HuH-7 (cell line): ENCODE data around the gene KCNJ1.

Experiments
- DNase-seq: peaks from one replicate; pipeline ENCODE4 v3.0.0; 2011; ENCODE audit warnings: low spot score

Gene KCNJ1

DNA sequence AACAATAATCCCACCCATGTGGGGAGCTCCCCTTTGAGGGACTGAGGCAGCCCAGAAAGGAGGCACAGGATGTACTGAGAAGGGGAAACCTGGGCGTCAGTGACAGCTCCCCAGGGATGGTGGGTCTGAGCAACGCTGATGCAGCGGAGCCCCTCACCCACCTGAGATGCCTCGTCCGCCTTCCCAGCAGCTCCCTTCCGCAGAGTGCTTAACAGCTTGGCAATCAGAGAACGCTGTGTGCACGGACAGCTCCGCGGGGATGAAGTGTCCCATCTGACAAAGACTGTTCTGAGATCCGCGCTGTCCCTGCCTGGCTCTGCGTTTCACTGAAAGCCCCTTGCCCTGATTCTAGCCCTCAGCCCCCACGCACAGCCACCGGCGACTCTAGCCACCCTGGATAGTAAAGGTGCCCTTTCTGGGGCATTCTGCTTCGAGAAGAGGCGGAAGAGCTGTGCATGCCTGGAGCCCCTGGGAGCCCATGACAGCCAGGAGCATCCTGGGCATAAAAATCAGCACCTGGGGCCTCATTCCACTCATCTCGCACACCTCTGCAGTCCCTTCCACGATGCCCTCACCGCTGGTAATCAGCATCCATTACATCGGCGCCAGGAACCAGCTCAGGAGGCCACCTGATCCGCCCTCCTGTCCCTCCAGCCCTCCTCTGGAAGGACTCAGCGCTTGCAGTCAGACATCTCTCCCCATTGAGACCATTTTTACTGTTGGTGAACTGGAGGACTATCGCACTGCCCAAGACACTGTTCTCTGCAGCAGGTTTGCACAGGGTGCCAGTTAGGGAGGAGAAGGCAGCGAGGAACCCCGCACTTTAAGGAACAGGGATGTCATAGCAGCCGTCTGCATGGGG, 34.8 kb upstream of the KCNJ1 start:
- DNase-seq = no peak

DNA sequence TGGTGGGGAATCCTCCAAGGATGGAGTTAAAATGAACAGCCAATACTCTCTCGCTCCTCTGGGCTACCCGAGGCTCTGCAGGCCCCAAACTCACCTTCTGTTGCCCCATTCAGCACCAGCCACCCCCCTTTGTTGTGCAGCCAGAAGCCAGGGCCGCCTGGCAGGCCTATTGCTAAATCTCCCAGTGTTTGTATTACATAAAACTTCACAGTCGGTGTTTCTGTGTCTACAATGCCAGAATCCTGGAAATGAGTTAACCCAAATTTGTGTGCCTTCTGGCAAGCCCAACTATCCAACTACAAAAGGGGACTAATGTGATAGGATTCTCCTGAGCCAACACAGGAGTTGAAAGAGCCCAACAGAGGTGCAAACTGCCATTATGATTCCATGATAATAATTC, 33.4 kb upstream of the KCNJ1 start:
- DNase-seq = no peak

DNA sequence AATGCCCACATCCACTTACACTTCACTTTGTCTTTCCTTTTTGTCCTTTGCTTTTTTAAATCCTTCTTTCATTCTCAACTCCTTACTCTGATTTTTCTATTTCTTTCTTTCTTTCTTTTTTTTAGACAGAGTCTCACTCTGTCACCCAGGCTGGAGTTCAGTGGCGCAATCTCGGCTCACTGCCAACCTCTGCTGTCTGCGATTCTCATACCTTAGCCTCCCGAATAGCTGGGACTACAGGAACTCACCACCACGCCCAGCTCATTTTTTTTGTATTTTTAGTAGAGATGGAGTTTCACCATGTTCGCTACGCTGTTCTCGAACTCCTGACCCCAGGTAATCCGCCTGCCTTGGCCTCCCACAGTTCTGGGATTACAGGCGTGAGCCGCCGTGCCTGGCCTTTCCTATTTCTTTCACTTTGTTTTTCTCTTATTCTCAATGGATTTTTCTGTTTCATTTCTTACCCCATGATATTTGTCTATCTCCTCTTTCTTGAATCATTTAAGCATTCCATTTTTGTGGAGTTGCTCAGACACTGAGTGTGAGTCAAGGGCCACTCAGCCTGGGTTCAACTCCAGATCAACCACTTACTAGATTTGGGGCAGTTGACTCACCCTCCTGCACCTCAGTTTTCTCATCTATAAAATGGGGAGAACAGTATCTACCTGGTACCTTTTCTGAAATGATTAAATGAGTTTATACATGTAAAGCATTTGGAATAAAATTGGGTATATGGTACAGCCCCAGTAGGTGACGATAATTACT, 31.7 kb upstream of the KCNJ1 start:
- DNase-seq = no peak

DNA sequence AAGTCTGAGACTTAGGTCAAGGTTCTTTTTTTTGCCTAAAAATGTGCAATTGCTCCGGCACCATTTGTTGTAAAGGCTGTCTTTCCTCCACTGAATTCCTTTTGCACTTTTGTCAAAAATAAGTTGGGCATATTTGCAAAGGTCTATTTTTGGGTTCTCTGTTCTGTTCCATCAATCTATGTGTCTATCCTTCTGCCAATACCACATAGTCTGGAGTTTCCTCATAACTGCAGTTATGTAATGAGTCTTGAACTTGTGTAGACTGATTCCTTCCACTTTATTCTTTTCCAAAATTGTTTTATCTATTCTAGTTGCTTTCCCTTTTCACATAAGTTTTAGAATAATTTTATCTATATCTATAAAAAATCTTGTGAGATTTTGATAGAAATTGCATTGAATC, 30.7 kb upstream of the KCNJ1 start:
- DNase-seq = no peak

DNA sequence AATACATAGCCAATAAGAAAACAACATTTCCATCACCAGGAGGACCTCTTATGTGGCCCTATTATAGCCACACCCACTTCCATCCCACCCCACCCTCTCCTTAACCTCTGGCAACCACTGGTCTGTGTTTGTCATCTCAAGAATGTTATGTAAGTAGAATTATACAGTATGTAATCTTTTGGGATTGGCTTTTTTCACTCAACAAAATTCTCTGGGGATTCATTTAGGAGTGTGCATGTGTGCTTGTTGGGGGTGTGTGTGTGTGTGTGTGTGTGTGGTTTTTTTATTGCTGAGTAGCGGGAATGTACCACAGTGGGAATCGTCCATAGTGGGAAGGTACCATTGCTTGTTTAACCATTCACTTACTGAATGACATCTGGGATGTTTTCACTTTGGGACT, 29.3 kb upstream of the KCNJ1 start:
- DNase-seq = no peak

DNA sequence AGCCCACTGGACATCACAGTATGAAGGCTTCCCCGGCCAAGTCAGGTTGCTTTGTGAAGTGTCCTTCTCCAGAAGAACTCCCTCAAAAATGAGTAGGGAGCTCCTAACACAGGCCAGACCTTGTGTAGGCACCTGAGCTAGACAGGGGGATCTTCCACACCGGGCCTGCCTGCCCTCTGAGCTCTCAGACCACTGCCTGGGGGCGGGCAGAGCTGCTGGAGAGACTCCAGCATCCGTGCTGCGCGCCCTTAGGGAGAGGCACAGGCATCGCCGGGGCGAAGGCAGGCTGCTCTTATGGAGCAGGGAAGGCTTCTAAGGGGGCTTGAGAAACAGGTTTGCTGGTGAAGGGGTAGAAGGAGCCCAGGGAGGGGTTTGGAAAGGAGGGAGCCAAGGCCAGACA, 28.4 kb upstream of the KCNJ1 start:
- DNase-seq = no peak

DNA sequence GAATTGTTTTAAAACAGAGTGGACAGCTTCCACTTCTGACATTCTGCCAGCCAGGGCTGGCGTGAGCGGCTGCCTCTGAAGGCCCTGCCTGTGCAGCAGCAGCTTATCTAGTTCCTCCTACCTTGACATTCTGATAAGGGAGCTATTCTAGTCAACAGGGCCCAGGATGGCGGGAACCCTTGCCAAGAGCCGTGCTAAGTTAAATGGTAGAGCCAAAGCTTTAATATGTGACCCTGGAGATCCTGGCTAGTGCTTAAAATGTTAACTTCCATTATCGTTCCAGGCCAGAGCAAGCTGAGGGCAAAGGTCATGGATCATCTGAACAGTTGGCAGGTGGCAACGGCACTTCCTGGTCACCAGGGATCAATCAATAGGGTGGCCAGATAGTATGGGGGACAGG, 27.6 kb upstream of the KCNJ1 start:
- no peak for DNase-seq

DNA sequence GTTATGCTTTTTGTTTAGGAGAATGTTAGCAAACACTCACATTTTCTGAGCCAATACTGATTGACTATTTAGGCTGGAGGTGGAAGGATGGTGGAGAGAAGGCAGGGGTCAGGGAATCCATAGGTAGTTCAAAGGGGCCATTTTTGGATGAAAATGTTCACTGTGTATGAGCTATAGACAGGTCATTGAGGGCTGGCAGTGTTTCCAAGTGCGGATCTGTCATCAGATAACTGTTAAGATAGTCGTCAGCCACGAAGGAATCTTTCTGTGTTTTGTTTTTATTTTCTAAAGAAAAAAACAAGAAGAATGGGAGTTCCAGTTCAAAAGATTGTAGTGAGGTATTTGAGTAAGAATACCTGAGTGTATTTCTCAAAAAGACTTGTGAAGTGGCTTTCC, 27.2 kb upstream of the KCNJ1 start:
- DNase-seq = no peak

DNA sequence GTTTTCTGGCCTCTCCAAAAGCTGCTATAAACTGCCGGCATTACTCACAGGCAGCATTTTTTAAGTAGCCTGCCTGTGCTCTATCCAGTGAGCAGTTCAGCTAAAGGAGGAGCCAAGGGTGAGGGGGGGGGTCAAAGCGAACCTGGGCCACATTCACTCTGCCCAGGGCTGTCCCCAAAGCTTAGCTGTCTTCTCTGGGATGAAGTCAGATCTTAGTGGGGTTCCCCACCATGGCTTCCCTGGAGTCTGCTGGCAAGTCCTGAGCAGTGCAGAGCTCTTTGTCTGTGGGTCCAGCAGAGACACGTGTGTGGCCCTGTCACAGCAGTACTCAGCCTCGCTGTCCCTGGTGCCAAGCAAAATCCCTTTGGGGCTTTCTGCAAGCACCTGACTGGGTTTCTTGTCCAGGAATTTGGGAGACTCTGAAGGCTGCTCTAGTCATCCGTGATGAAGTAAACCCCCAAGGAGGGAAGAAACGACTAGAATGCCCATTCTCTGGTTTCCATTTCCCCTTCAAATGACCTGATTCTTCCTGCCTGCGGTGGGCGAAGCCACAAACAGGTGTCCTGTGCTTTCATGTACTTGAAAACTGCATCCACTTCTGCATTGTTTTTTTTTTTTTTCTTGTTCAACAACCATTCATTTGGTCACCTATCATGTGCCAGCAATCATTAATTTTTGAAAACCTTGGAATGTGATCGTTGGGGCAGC, 26.6 kb upstream of the KCNJ1 start:
- DNase-seq = no peak

DNA sequence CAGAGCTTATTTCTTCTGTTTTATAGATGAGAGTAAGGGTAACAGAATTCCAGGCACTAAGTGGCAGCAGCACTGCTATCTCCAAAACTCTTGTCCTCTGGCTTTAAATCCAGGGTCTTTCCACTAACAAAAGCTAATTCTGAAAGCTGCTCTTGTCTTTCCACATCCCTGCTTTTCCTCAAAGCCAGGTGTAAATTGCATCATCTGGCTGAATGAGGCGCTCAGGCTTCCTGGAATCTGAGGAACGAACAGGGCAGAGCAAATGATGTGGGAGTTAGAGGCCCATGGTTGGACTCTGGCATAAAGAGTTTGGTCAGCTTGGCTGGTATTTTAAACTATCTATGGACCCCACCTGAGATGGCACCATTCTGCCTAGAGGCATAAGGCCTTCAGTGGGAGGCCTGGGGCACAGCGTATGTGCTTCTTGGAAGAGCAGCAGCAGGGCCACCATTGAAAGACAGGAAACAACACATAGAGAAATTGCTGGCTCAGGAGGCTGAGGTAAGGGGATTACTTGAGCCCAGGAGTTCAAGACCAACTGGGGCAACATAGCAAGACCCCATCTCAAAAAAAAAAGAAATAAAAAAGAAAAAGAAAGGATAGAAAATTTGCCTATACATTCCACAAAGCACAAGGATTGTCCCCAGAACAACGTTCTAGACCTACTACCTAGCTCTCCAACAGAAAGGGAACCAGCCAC, 25.9 kb upstream of the KCNJ1 start:
- no peak for DNase-seq

DNA sequence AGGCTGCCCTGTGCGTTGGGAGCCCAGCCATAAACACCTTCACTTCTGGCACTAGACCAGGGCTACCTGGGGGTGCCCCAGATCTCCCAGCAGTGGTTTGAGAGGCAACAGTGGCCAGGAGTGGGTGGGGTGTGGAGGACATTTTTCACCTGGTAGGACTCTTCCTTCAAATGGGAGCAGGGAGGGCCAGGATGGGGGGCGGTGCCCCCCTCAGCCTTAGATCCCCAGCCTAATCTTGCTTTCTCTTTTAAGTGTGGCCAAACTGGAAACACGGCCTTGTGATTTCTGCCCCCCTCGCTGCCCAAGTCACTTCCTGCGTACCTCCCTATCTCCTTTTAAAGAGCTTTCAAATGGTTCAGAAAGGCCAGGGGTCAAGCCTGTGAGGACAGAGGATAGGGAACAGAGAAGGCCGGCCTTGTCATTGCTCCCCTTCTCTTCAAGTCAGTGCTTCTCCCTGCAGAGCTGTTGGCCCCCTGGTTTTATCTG, 24.9 kb upstream of the KCNJ1 start:
- no peak for DNase-seq

DNA sequence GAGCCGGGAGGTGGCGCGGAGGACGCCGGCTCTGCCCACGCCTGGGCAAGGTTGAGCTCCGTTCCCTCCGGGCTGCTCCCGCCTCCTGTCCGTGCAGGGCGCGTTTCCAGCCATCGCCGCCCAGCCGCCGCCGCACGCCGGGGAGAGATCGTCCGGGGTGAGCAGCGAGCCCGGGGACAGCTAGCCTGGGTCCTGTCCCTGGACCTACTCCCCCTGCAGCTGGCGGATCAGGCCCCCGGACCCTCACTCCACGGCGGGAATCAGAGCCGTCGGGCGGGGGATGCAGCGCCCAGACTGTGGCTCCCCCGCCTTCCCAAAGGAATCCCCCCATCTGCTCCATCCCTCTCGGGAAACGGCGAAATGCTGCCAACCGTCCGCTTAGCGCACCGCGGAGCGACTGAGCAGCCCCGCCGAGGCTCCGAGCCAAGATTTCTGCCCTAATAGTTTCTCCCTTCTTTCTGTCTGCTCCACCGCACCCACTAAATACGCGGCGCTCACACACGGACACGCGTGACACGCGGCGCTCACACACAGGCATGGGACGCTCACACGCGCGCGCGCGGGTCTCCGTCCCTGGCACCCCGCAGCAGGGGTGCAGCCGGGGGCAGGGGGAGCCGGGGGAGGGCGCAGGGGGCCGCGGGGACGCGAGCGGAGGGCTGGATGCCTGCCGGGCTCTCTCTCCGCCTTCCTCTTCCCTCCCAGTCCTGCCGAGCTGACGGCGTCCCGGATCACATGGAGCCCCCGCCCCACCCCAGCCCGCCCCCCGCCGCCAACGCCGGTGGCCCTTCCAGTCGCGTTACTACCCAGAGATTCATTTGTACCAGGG, 23.7 kb upstream of the KCNJ1 start, which contains the start of gene KCNJ5:
Gene KCNJ5, plus strand, starts transcription at position 814 of the 826 bp plus-strand sequence. CDS start 19,918 bp downstream, outside the sequence.
- no peak for DNase-seq

DNA sequence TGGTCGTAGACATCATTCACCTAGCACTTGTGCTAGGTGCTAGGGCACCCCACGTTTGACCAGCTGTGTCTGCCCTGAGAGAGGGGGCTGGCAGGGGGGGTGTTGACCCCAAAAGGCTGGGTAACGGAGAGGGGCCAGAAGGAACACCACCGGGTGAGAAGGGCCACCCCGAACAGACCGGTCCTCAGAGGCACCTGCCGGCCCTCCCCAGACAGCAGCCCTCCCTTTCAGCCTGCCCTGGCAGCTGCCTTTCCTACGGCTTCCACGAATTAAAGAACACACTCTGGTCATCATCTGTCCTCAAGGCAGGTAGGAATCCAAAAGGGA, 23.1 kb upstream of the KCNJ1 start:
- DNase-seq = no peak

DNA sequence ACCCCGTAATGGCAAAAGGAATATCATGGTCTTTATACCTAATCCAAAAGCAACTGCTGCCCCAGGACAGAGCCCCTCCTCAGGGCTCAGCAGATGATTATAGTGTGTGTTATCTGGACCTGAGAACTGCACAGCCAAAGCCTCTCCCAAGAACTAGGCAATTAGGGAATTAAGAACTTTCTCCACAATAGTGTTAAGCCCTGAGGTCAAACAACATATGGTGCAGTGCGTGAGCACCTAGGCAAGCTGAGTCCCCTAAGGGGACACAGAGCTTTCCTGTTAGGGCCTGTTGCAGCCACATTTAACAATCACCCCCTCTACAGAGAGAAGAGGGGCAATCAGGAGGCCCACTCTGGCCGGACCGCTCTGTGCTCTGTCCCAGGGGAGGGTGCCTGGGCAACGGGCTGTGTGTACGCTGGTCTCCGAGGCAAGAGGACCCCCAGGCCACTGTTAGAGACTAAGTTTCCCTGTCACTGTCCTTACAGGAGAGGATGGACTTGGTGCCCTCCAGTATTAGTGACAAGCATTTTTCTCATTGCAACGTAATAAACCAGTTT, 22.6 kb upstream of the KCNJ1 start:
- no peak for DNase-seq

DNA sequence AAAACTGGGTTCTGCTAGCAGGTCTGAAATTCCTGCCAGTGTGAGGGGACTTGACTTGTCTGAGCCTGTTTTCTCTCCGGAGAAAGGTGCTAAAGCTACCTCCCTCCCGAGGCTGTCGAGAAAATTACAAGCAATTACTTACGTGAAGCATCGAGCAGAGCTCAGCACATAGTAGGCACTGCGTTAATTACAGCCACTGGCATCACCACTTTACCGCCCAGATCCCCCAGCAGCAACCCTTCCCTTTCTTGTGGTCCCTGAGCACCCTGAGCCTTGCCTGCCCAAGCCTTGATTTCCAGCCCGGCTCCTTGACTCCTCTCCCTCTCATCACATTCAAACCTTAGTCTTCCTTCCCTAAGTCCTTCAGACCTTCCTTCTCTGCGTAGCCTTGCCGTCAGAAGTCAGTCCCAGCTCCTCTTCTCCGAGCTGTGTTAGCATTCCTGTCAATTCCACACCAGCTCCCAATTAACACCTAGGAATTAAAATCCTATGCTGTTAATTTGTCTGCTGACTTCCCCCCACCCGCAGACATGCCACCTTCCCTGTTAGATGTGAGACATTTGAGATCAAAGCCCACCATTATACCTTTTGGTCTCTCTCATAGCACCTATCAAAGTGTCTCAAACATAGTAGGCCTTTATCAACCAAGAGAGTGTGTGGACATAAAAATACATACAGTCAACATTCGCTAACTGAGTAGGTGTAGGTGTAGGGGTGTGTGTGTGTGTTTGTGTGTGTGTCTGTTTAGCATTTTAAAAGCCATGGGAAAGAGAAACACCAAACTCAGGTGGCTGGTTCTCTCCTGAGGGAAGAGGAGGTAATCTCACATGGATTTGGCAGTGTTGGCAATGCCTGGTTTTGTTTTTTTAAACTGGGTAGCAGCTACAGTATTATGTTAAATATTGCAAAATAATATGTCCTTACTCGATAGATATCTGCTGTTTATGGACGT, 21.2 kb upstream of the KCNJ1 start:
- DNase-seq = no peak

DNA sequence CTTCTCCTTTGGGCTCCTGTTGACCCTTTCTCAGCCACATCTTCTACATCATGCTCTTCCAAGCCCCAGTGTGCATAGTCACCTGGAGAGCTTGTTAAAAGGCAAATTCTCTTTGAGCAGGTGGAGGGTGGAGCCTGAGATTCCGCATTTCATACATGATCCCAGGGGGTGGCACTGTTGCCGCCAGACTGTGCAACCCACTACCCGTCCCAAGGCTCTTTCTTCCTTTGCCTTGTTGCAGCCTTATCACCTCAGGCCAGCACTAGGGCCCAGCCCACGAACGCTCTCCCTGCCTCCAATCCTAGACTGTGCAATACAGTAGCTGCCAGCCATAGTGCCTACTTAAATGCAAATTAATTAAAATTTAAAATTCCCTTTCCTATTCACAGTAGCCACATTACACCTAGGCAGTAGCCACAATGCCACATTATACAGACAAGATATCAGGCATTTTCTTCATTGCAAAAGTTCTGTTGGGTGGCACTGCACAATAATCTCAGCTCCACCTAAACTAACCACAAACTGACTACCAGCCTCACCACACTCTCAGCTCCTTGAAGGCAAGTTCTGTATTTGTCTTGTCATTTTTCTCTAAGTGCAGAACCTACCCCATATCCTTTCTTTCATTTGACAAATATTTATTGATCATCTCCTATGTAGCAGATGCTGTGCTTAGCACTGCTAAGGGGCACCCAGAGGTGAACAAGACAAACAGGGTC, 19.5 kb upstream of the KCNJ1 start:
- no peak for DNase-seq

DNA sequence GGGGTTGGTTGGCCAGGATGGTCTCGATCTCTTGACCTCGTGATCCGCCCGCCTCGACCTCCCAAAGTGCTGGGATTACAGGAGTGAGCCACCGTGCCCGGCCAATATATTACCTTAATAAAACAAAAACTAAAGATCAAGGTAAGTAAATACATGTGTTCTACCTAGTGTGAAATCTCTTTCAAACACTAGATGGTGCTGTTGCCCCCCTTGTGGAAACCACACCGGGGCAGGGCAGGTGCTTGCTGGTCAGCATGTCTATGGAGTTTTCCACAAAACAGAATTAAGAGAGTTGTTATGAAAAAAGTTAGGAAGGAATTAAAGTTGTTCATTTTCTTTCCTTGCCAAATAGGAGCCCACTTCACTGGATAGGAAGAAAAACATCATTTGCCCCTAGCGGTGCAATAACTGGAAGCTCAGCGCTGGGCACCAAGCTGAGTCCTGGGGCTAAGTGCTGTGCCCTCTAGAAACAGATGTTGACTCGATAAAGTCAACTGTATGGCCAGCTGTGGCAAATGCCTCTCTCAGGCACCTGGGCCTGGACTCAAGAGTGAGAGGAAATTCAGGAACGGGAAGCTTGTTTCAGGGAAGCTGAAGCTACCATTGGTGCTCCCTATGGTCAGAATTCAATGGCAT, 17.7 kb upstream of the KCNJ1 start:
- peak; percentile 60 for DNase-seq

DNA sequence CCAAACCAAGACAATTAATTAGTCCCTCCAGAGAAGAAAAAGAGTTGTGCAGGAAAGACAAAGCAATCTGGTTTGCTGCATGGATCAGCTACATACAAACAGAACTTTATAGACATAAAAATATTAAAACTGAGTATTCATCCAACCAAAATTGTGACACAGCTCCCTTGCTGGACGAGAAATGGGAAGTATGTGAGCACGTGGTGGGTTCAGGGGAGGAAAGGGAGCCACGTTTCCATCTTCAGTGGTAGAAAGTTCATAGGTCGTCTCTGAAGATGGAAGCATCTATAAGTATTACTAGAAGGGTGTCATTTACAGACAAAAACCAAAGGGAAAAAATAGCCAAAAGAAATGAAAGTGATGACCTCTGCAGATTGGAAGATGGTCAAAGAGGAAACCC, 17.0 kb upstream of the KCNJ1 start:
- no peak for DNase-seq

DNA sequence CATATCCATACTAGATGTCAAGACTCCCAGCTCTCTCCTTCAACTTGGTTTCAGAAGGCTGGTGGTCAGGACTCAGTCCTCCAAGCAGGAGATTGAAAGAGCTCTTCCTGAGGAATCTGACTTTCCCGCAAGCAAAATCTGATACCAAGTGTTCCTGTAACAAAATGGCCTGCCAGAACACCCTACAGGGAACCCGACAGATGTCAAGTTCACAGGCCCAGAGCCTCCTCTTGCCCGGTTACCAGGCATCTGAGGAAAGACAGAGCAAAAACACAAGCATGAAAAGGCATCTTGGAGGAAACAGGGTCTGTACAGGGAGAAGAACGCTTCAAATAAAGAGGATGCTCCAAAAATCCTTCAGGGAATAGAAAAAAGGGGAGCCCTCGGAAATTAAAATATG, 15.4 kb upstream of the KCNJ1 start:
- no peak for DNase-seq
